BLaER1 treated with 17β-estradiol and CSF1 and Interleukin-3, amounts not matched to agents 10 nM and 100 nM (cell line): ENCODE data around the gene C2CD3.
"Not testable (repeated sequence)": the region's sequence is repeated elsewhere in the genome, so short reads cannot be mapped to it uniquely, and the experiment has no call there.

Source experiments
- H3K27ac ChIP-seq, 11 experiments: shearing (Covaris generic); formaldehyde crosslinking; 2 replicates each; pipeline ENCODE4 v1.8.1; 2022
- H3K27me3 ChIP-seq, 11 experiments: shearing (Covaris generic); formaldehyde crosslinking; 2 replicates each; pipeline ENCODE4 v1.8.1; 2022
- H3K36me3 ChIP-seq, 11 experiments: shearing (Covaris generic); formaldehyde crosslinking; 2 replicates each; pipeline ENCODE4 v1.8.1; 2022
- H3K4me1 ChIP-seq, 10 experiments: shearing (Covaris generic); formaldehyde crosslinking; 2 replicates each; pipeline ENCODE4 v1.8.1; 2022
- H3K4me2 ChIP-seq, 11 experiments: shearing (Covaris generic); formaldehyde crosslinking; 2 replicates each; pipeline ENCODE4 v1.8.1; 2022
- H3K4me3 ChIP-seq, 10 experiments: shearing (Covaris generic); formaldehyde crosslinking; 2 replicates each; pipeline ENCODE4 v1.8.1; 2022
- H3K9ac ChIP-seq, 11 experiments: shearing (Covaris generic); formaldehyde crosslinking; 2 replicates each; pipeline ENCODE4 v1.8.1; 2022
- H3K9me3 ChIP-seq, 11 experiments: shearing (Covaris generic); formaldehyde crosslinking; replicated peaks in 1 of 11; 2 replicates each; pipeline ENCODE4 v1.8.1; 2022
- H4K20me1 ChIP-seq, 11 experiments: shearing (Covaris generic); formaldehyde crosslinking; 2 replicates each; pipeline ENCODE4 v1.8.1; 2022
- Cebpa-rat ChIP-seq, 11 experiments: shearing (Covaris generic); IDR thresholded peaks; 2 replicates each; pipeline ENCODE4 v1.8.1; 2022

The C2CD3 gene

DNA sequence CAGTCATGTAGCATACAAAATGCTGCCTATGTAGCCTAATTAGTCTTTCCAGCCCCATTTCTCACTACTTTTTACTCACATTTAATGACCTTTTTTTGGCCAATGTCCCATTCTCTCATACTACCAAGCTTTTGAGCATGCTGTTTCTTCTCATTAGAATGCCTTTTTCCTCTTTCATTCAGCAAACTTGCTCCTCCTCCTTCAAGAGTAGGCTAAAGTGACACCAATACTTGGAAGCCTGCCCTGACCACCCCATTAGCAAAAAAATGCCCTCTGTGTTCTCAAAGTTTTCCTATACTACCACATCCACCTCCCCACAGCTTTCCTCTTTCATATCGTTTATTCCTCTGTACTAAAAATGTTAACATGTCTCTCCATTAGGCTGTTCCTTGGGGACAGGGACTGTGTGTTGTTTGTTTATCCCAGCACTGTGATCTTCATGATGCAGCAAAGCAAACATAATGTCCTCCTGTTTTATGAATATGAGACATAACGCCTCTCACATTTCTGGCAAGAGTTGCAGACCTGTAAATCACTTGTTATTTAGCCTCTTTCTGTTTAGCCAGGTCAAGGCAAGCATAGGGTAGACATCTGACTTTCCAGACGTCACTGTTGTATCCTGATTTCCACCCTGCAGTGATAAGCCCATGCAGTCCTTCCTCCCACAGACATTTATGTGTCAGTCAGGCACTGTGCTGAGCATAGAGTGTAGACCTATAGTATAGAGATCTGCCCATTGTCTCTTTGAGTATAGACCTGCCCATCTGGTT is 99.9 kb downstream of the C2CD3 start:
- peaks cover 66 to 90% (median 79%) of the 10 kb centered on the region in 11 experiments for H3K36me3 ChIP-seq
- H3K9me3 ChIP-seq: no peaks in the 10 kb centered on the region
- no peak overlapping the region for H3K4me3 ChIP-seq
- H3K9ac ChIP-seq: no peak overlapping the region
- H4K20me1 ChIP-seq: peaks cover 0 to 5% (median 0%) of the 10 kb centered on the region in 11 experiments; a peak in 1 of 22 replicates
- H3K27ac ChIP-seq: no peak overlapping the region
- no peaks in the 10 kb centered on the region for H3K27me3 ChIP-seq
- no peak for TF ChIP-seq Cebpa-rat (IDR thresholded peaks at IDR 0.05)
- no peaks in the 10 kb centered on the region for H3K4me1 ChIP-seq
- H3K4me2 ChIP-seq: no peak overlapping the region

DNA sequence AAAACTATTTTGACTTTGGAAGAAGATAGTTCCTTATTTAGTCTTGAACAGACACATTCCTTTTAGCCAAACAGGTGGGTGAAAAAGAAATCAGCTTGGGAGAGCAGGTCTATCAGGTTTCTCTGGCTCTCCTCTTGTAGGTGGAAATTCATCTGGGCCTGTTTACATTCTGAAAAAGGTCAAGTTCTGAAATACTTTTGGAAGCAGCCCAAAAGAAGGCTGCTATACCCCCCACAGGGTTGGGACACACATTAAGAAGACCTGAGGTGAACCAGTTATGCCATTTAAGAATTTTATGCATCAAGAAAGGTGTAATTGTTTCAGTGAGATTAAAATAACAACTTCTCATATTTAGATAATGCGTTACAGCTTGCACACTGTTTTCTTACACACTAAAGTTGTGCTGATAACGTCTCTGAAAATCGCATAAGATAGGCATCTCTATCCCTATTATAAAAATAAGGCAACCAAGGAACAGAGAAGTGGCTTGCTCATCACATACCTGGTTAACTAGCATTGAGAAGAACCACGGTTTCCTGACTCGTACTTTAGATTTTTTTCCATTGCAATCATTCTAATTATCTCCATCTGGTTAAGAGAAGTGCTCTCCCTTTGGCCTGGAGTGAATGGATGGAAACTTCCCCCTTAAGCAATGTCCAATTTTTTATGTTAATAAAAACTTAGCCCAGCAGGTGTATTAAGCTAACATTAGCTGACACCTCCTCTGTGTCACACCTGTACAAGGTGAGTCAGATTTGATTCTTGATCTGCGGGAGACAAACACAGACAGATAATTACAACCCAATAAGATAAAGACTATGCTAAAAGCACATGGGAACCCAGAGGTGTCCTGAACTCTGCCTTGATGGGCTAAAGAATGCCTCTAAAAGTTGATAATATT is 101.4 kb downstream of the C2CD3 start:
- Histone ChIP-seq H4K20me1 (0 out of 22 replicates have a peak, but pooled peaks cover 0 to 4% (median 0%) of the 10 kb centered on the region in 11 experiments), H3K4me3 (no peak overlapping the region), H3K36me3 (peaks cover 58 to 79% (median 67%) of the 10 kb centered on the region in 11 experiments), H3K4me1 (no peaks in the 10 kb centered on the region), H3K27ac (no peak overlapping the region), H3K27me3 (no peaks in the 10 kb centered on the region), H3K9ac (no peak overlapping the region), H3K4me2 (no peak overlapping the region), H3K9me3 (peaks cover 0 to 7% (median 0%) of the 10 kb centered on the region in 11 experiments; a peak in 1 of 22 replicates)
- TF ChIP-seq Cebpa-rat (IDR thresholded peaks at IDR 0.05): no peak

GRCh38 chr11:74066663-74067062 is 104.1 kb downstream of the C2CD3 start:
- not testable (repeated sequence) for H3K27me3 ChIP-seq, H3K9me3 ChIP-seq, H3K27ac ChIP-seq, H3K4me1 ChIP-seq, H3K4me3 ChIP-seq, H3K9ac ChIP-seq, H3K4me2 ChIP-seq, H4K20me1 ChIP-seq
- peaks cover 34 to 52% (median 42%) of the 10 kb centered on the region in 11 experiments for H3K36me3 ChIP-seq

DNA sequence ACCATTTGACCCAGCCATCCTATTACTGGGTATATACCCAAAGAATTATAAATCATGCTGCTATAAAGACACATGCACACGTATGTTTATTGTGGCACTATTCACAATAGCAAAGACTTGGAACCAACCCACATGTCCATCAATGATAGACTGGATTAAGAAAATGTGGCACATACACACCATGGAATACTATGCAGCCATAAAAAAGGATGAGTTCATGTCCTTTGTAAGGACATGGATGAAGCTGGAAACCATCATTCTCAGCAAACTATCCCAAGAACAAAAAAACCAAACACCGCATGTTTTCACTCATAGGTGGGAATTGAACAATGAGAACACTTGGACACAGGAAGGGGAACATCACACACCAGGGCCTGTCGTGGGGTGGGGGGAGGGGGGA is 105.3 kb downstream of the C2CD3 start:
- not testable (repeated sequence) for H3K27ac ChIP-seq, H4K20me1 ChIP-seq
- H3K36me3 ChIP-seq: peaks cover 24 to 43% (median 38%) of the 10 kb centered on the region in 11 experiments

GRCh38 chr11:74063628-74064027 is 107.2 kb downstream of the C2CD3 start:
- peaks cover 0 to 20% (median 9%) of the 10 kb centered on the region in 11 experiments; a peak in 14 of 22 replicates for H3K9me3 ChIP-seq
- not testable (repeated sequence) for H4K20me1 ChIP-seq, H3K27me3 ChIP-seq, H3K4me2 ChIP-seq, H3K4me1 ChIP-seq, H3K9ac ChIP-seq, H3K27ac ChIP-seq, H3K4me3 ChIP-seq
- peaks cover 14 to 43% (median 35%) of the 10 kb centered on the region in 11 experiments for H3K36me3 ChIP-seq

More for the DNA sequence above, 105.3 kb downstream of the C2CD3 start:
- not testable (repeated sequence) for H3K4me1 ChIP-seq, H3K4me2 ChIP-seq, H3K9ac ChIP-seq, H3K9me3 ChIP-seq, H3K4me3 ChIP-seq, H3K27me3 ChIP-seq

DNA sequence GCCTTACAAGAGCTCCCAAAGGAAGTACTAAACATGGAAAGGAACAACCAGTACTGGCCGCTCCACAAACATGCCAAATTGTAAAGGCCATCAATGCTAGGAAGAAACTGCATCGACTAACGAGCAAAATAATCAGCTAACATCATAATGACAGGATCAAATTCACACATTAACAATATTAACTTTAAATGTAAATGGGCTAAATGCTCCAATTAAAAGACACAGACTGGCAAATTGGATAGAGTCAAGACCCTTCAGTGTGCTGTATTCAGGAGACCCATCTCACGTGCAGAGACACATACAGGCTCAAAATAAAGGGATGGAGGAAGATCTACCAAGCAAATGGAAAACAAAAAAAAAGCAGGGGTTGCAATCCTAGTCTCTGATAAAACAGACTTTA is 109.2 kb downstream of the C2CD3 start:
- H3K4me1 ChIP-seq, H3K9ac ChIP-seq, H4K20me1 ChIP-seq, H3K27me3 ChIP-seq, H3K4me3 ChIP-seq, H3K4me2 ChIP-seq, H3K27ac ChIP-seq: not testable (repeated sequence)
- peaks cover 0 to 20% (median 9%) of the 10 kb centered on the region in 11 experiments; a peak in 14 of 22 replicates for H3K9me3 ChIP-seq
- H3K36me3 ChIP-seq: peaks cover 16 to 43% (median 36%) of the 10 kb centered on the region in 11 experiments; a peak in 21 of 22 replicates

GRCh38 chr11:74057249-74058151 is 113.3 kb downstream of the C2CD3 start:
- Histone ChIP-seq H4K20me1 (no peaks in the 10 kb centered on the region), H3K4me3 (no peak overlapping the region), H3K36me3 (peaks cover 33 to 84% (median 75%) of the 10 kb centered on the region in 11 experiments), H3K27ac (no peak overlapping the region), H3K27me3 (no peaks in the 10 kb centered on the region), H3K9me3 (peaks cover 0 to 20% (median 9%) of the 10 kb centered on the region in 11 experiments; a peak in 14 of 22 replicates), H3K9ac (no peak overlapping the region), H3K4me1 (peaks cover 0 to 13% (median 0%) of the 10 kb centered on the region in 10 experiments; a peak in 7 of 20 replicates), H3K4me2 (peak overlapping the region in 2 of 11 experiments; percentile 12 to 43; a peak in 2 of 22 replicates)
- no peak for TF ChIP-seq Cebpa-rat (IDR thresholded peaks at IDR 0.05)

DNA sequence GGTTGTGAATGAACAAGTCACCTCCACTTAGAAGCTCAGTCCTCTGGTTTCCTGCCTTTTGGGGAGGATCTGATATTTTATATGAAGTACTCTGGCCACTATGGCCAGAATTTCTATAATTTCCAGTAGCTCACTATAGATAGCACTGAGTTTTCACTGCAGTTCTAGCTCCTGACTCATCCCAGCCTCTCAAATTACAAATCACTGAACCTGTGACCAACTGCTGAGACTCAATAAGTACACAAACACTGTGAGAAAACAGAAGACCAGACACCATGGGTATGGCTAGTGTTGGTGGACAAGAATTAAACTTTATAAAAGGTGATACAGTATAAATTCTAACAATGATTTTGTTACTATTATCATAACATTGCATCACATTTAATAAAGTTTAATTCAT is 114.9 kb downstream of the C2CD3 start:
- Histone ChIP-seq H3K4me3 (no peak overlapping the region), H3K36me3 (peaks cover 37 to 99% (median 89%) of the 10 kb centered on the region in 11 experiments), H3K4me2 (no peak overlapping the region), H3K27me3 (no peaks in the 10 kb centered on the region), H3K9me3 (peaks cover 0 to 15% (median 6%) of the 10 kb centered on the region in 11 experiments; a peak in 11 of 22 replicates), H3K27ac (no peak overlapping the region), H3K9ac (no peak overlapping the region), H3K4me1 (peaks cover 0 to 13% (median 0%) of the 10 kb centered on the region in 10 experiments; a peak in 7 of 20 replicates), H4K20me1 (no peaks in the 10 kb centered on the region)
- no peak for TF ChIP-seq Cebpa-rat (IDR thresholded peaks at IDR 0.05)
